NT2/D1 (cell line): ENCODE results near the gene TRAPPC2.

Experiments used
- YY1 ChIP-seq: IDR thresholded peaks from 2 replicates; pipeline ENCODE4 v1.6.1; 2011; ENCODE audit not compliant: insufficient read length, insufficient read depth
- ZNF274 ChIP-seq: IDR thresholded peaks from 2 replicates; pipeline ENCODE4 v1.6.1; 2011; ENCODE audit warnings: mild to moderate bottlenecking, low read depth, low read length

DNA sequence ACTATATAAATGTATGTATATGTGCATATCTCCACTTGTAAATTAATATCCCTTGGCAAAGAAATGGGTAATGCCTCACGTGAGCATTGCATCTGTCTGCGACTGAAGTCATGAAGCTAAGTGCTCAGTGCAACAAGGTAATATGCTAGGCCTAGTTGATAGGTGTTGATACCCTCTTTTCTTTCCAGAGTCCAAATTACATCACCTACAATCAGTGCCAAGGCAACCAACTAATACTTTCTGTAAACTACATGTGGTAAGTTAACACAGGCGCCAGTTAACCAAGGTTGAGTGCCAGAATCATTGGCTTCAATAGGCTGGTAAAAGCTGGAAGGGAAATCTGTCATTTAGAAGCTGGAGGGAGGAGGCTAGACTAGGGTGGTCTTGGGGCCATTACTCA is 41.4 kb upstream of the TRAPPC2 start:
- TF ChIP-seq YY1 (no peak), ZNF274 (no peak)
